Ascending aorta (tissue), 2 donors: Measurements from ENCODE around the gene TMEM198. TPM values are rescaled to one million over a fixed set of nuclear protein-coding genes. Genes with fewer than 3 reads are reported as not detected.

Experiments used
- DNase-seq, 2 donors: peaks; one replicate each; pipeline ENCODE4 v3.0.0-alpha.2; 2019; ENCODE audit warnings: low spot score in 2 of 2
- H3K27ac ChIP-seq, 2 donors: fragments of 200-600 bp; sonication (generic); one replicate each; pipeline ENCODE4 v1.5.1; 2016 to 2017; ENCODE audit warnings: mild to moderate bottlenecking in 1 of 2
- H3K27me3 ChIP-seq: fragments of 200-600 bp; sonication (generic); one replicate; pipeline ENCODE4 v1.5.1; 2017
- H3K36me3 ChIP-seq, 2 donors: fragments of 200-600 bp; sonication (generic); one replicate each; pipeline ENCODE4 v1.5.1; 2016
- H3K4me1 ChIP-seq, 2 donors: fragments of 200-600 bp; sonication (generic); one replicate each; pipeline ENCODE4 v1.5.1; 2016 to 2017; ENCODE audit warnings: mild to moderate bottlenecking in 1 of 2
- H3K4me3 ChIP-seq, 2 donors: fragments of 200-600 bp; sonication (generic); one replicate each; pipeline ENCODE4 v1.5.1; 2016 to 2017; ENCODE audit warnings: mild to moderate bottlenecking in 1 of 2
- H3K9me3 ChIP-seq, 2 donors: fragments of 200-600 bp; sonication (generic); one replicate each; pipeline ENCODE4 v1.5.1; 2016
- intact Hi-C: fragments of 100-400 bp; cut with DNase I; formaldehyde crosslinking; loops from one replicate; pipeline ENCODE4 v1.15.1; 2023
- total RNA-seq: library from RNA; depleted of rRNA; stranded (reverse); fragments of >200 nt; gene quantifications from one replicate; pipeline ENCODE4 v1.1.0, GENCODE V29; 2016
- TF ChIP-seq, protein P1 (sequence below), 3 experiments: fragments of 200-600 bp in 2 of 3; fragments of 450-650 bp in 1 of 3; sonication (generic) in 2 of 3; IDR thresholded peaks; one replicate each; pipeline ENCODE4 v1.5.1; 2016 to 2019; ENCODE audit warnings: antibody characterized with exemption in 3 of 3, mild to moderate bottlenecking in 1 of 3, moderate library complexity in 1 of 3

The TMEM198 gene
- total RNA-seq, 1 donor from 2014 or later, result 6.0 TPM

DNA sequence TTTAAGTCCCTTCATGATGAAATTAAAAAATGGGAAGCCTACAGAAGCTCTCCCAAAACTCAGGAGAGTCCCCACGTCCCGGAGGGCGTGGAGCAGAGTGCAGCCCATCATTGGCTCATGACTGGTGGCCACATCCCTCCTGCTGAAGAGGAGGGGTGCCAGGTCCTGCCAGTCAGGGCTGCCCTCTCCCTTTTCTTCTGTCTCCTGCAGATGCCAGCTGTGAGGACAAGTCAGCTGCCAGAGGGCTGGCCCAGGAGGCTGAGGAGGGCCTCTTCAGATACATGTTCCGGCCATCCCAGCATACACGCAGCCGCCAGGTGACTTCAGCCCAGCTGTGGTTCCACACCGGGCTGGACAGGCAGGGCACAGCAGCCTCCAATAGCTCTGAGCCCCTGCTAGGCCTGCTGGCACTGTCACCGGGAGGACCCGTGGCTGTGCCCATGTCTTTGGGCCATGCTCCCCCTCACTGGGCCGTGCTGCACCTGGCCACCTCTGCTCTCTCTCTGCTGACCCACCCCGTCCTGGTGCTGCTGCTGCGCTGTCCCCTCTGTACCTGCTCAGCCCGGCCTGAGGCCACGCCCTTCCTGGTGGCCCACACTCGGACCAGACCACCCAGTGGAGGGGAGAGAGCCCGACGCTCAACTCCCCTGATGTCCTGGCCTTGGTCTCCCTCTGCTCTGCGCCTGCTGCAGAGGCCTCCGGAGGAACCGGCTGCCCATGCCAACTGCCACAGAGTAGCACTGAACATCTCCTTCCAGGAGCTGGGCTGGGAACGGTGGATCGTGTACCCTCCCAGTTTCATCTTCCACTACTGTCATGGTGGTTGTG, 30.9 kb downstream of the TMEM198 start:
- no peak overlapping the region for H3K27ac ChIP-seq
- no peaks in the 10 kb centered on the region for H3K27me3 ChIP-seq
- DNase-seq, result no peak
- no peaks in the 10 kb centered on the region for H3K36me3 ChIP-seq
- intact Hi-C loops, result no loop called here
- H3K4me1 ChIP-seq, result peaks cover 0 to 12% of the 10 kb centered on the region in 2 donors
- TF ChIP-seq, protein P1, sequence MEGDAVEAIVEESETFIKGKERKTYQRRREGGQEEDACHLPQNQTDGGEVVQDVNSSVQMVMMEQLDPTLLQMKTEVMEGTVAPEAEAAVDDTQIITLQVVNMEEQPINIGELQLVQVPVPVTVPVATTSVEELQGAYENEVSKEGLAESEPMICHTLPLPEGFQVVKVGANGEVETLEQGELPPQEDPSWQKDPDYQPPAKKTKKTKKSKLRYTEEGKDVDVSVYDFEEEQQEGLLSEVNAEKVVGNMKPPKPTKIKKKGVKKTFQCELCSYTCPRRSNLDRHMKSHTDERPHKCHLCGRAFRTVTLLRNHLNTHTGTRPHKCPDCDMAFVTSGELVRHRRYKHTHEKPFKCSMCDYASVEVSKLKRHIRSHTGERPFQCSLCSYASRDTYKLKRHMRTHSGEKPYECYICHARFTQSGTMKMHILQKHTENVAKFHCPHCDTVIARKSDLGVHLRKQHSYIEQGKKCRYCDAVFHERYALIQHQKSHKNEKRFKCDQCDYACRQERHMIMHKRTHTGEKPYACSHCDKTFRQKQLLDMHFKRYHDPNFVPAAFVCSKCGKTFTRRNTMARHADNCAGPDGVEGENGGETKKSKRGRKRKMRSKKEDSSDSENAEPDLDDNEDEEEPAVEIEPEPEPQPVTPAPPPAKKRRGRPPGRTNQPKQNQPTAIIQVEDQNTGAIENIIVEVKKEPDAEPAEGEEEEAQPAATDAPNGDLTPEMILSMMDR (IDR thresholded peaks at IDR 0.05), result no peak
- no peak overlapping the region for H3K4me3 ChIP-seq
- H3K9me3 ChIP-seq, result no peaks in the 10 kb centered on the region

DNA sequence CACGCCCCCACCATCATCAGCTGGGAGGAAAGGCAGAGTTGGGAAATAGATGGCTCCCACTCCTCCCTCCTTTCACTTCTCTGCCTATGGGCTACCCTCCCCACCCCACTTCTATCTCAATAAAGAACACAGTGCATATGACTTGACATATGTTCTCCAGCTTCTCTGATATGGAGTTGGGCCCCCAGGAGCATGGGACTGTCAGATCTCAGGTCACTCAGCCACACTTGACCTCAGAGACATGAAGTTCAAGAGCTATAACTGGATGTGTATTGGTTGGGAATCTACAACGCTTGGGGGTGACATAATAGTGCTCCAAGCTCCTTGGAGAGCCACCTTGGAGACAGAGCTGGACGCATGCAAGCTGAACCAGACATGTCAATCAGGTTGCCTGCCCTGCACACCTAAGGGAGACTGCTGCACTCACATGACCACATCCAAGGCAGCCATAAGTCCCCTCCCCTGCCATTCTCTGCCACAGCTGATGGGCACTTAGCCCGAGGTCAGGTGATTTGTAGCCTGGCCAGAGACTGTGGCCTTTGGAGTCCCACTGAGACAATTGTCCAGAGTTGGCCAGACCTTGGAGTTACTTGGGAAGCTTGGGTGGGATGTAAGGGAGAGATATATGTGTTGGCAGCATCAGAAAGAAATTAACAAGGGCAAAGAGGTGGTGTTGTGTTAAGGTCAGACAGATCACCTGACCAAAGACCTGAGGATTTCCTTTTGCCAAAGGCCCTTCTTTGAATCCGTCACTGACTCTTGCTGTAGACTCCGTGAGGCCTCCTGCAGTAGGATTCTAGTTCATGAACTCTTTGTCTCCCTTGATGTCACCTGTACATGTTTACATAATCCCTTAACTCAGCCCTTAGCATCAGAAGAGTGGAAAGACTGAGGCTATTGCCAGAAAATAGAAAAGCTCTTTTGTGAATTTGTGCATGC, 32.0 kb downstream of the TMEM198 start:
- no peaks in the 10 kb centered on the region for H3K27me3 ChIP-seq
- H3K36me3 ChIP-seq, result no peaks in the 10 kb centered on the region
- no peaks in the 10 kb centered on the region for H3K9me3 ChIP-seq
- TF ChIP-seq, protein P1 (IDR thresholded peaks at IDR 0.05), result no peak
- intact Hi-C loops, result no loop called here
- H3K4me1 ChIP-seq, result peaks cover 0 to 7% of the 10 kb centered on the region in 2 donors
- no peak overlapping the region for H3K27ac ChIP-seq
- no peak for DNase-seq
- H3K4me3 ChIP-seq, result no peak overlapping the region

GRCh38 chr2:219576505-219577388, 32.9 kb downstream of the TMEM198 start:
- TF ChIP-seq, protein P1 (IDR thresholded peaks at IDR 0.05), result no peak
- no peak overlapping the region for H3K27ac ChIP-seq
- peaks cover 0 to 3% of the 10 kb centered on the region in 2 donors for H3K4me1 ChIP-seq
- H3K4me3 ChIP-seq, result no peak overlapping the region
- no peaks in the 10 kb centered on the region for H3K36me3 ChIP-seq
- no peaks in the 10 kb centered on the region for H3K9me3 ChIP-seq
- no peaks in the 10 kb centered on the region for H3K27me3 ChIP-seq
- no peak for DNase-seq
- intact Hi-C loops, result no loop called here

DNA sequence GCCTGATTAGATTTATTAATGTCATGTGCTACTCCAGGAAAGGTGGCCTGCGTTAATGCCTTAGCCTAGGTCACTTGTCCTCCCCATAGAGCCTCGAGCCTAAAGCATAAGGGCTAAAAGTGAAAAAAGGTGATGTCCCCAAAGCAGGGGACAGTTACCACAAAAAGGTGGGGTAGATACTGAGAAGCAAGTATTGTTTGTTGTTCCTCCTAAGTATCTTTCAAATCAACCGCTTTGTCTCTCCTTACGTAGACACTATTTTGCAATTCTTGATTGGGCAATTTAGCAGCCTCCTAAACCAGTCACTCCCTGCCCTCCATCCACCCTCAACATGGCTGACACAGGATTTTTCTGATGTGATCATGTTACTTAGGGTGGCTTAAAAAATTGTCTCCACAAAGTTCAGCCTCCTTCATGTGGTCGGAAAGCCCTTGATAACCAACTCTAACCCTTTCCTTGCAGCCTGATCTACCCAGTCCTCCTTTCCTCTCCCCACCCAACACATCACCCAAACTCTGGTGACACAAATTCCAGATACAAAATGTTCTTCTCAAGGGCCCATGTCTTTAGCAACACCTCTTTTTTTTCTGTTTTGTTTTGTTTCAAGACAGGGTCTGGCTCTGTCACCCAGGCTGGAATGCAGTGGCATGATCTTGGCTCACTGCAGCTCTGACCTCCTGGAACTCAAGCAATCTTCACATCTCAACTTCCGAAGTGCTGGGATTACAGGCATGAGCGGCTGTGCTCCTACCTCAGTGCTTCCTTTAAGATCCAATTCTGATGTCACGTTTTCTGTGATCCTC, 35.2 kb downstream of the TMEM198 start:
- no peak for DNase-seq
- Histone ChIP-seq H3K4me1 (no peaks in the 10 kb centered on the region), H3K27ac (no peak overlapping the region), H3K9me3 (no peaks in the 10 kb centered on the region), H3K4me3 (no peak overlapping the region), H3K36me3 (no peaks in the 10 kb centered on the region), H3K27me3 (no peaks in the 10 kb centered on the region)
- intact Hi-C loops, result no loop called here
- TF ChIP-seq, protein P1 (IDR thresholded peaks at IDR 0.05), result no peak
